DMS53 treated with DMSO at 0.1 percent for 48 hours (cell line): ENCODE measurements around the gene TRNAU1AP.

ENCODE experiments used
- DNase-seq: peaks from one replicate; lab custom pipeline; 2025; ENCODE audit not compliant: unreplicated experiment; lab: John Stamatoyannopoulos, UW

The TRNAU1AP gene

GRCh38 chr1:28604411-28604810 is 51.5 kb downstream of the TRNAU1AP start:
- no peak for DNase-seq

GRCh38 chr1:28604962-28605361 is 52.1 kb downstream of the TRNAU1AP start:
- DNase-seq, result no peak

- DNase-seq, result no peak
These were observed 53.9 kb downstream of the TRNAU1AP start for GRCh38 chr1:28606771-28607170.

GRCh38 chr1:28613175-28613574 is 60.3 kb downstream of the TRNAU1AP start:
- DNase-seq, result no peak
